ENCODE results near the gene SYT13.

The SYT13 gene

DNA sequence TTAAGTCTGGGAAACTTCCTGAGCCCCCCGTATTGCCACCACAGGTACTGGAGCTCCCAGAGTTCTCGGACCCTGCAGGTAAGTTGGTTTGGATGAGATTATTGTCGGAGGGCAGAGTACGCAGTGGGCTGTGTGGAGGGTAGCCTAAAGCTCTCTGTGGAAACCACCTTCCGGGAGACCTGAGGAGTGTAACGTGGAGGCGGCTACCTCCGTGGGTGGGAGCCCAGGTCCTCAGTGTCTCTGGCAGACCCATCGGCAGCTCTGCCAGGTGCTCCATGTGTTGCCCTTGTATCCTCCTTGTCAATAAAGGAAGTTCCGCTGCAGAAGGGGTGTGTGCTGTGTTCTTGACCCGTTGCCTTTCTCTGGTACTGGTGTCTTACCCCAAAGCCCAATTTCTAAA lies 61.4 kb downstream of the SYT13 start:
- DNase-seq: no peak

DNA sequence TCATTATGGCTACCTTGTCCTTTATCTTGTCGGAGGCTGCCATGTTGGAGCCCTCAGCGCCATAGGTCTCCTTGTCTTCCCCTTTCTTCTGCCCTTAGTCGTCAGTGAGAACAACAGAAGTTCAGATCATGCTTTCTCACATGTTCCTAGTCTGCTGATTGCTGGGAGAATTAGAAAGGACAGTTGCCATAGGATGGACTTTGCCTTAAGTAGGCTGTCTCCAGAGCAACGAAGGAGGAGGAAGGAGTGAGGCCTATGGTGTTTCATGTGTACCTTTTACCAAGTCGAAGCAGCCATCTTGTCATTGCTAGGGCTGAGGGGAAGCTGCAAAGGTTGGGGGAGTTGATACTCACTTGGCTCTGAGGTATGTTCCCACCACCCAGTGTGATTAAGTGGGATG lies 62.6 kb downstream of the SYT13 start:
- no peak for DNase-seq

DNA sequence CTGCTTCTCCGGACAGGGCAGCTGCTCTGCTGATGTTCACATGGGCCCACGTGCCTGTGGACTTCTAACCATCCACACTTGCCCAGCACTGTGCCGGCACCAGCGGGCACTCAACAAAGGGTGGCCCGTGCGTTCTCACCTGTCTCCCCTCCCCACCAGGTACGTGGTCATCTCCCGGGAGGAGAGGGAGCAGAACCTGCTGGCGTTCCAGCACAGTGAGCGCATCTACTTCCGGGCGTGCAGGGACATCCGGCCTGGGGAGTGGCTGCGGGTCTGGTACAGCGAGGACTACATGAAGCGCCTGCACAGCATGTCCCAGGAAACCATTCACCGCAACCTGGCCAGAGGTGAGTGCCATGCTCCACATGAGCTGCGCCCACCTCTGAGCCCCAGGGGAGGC lies 66.7 kb downstream of the SYT13 start:
- DNase-seq: no peak

DNA sequence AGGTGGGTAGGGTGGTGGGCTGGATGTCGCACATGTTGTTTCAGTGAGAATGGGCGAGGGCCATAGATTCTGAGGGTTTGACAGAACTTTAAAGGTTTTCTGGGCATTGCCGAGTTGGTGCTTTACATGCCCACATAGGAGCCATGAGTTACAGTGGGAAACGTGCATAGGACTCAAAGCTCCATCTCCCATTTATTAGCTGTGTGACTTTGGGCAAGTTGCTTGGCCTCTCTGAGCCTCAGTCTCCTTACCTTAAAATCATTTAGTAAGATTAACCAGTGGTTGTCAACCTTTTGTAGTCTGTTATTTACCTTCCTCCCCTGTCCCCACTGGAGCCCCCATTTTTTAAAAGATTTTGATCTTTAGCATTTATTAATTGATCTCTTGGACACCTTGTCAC lies 67.4 kb downstream of the SYT13 start:
- DNase-seq: no peak

DNA sequence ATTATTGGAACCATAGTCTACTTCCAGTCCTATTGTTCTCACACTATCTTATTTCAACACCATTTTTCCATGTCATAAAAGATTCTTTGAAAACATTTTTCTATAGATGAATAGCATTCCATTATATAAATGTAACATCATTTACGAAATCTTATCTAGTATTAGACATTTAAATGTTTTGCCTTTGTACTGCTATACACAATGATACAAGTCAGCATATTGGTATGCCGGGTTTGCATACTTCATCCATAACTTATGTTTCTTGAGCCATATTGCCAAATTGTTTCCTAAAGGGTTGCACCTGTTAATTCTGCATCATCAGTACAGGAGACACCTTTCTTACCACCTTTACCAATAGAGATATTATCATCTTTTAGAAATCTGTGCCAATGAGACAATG lies 68.2 kb downstream of the SYT13 start:
- DNase-seq: no peak

DNA sequence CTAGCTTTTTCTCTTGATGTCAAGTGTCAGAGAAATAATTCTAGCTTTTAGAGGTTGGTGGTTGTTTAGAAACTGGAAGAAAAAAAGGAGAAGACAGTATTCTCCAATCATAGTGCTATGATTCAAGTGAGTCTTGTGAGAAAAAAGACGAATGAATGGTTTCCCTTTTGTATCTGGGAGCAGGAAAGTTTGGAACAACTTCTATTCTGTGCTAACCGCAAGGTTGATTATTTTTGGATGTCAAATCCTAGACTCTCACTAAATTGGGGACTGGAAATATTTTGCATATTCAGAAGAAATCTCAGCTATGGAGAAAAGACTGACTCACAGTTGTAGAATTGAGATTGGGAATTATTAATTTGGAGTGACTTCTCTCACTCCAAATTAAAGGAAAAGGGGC lies 69.2 kb downstream of the SYT13 start:
- no peak for DNase-seq

GRCh38 chr11:45216031-45216430 lies 70.1 kb downstream of the SYT13 start:
- DNase-seq: no peak

DNA sequence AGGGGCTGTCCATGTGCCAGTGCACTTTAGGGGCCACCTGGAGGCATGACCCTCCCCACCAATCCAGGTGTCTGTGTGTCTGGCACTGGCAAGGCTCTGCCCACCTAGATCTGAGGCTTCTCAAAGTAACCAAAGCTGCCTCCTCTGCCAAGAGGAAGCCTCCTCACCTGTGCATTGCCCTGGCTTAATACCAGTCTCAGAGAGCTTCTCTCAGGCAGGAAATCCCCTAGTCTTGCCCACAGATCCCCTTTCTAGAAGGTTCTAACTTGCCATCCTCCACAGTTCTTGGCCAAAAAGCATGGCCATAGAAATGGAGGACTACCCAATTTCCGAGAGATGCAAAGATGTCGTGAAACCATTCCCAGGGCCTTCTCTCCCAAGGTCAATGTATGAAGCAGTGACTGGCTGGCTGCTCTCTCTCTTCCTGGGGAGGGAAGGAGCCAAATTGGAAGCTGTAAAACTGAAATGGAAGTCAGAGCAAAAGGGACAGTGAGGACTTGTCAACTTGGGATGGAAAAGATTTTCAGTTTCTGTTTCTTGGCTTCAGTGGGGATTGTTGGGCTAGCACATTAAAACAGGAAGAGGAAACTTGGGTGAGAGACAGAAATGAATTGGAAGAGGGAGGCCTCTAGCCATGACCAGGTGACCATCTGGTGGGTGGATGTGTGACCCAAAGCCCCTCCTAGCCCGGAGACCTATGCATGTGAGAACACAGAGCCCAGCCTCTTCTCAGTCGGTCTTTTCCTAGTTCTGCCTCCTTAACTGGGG lies 70.9 kb downstream of the SYT13 start:
- DNase-seq: no peak

DNA sequence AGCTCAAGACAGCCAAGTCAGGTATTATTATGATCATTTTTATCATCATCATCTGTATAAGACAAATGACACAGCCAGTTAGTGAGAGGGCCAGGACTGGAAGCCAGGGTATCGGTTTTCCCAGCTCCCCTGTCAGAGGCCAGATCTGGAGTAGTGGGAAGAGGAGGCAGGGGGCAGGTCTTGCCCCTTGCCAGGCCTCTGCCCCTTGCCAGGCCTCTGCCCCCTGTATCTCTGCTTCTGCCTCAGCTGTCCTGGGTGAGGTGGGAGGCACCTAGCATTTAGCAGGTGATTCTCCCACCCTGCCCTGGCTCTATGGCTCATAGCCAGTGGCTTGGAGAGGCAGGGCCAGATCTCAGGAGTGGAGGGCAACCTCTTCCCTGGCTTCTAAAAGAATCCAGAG lies 72.4 kb downstream of the SYT13 start:
- DNase-seq: no peak

GRCh38 chr11:45213316-45213665 lies 72.8 kb downstream of the SYT13 start:
- no peak for DNase-seq

GRCh38 chr11:45212566-45213315 lies 73.4 kb downstream of the SYT13 start:
- DNase-seq: no peak

- no peak for DNase-seq
These were observed 74.4 kb downstream of the SYT13 start for GRCh38 chr11:45211732-45212131.

DNA sequence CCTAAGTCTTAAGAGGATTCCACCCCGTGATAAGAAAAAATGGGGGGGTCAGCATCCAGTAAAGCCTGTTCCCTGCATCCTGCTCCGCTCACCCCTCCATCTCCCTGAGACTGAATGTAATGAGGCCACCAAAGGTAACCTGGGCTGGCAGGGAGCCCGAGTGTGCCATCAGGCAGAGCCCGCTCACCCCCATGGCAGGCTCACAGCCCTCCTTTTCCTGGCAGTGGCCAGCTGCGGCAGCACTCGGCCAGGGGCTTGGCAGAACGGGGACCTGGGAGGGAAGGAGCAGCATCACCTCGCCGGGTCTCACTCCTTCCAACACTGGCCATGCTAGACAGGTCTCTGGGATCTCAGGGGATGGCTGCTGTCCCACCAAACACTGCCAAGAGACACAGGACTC lies 75.3 kb downstream of the SYT13 start:
- DNase-seq: no peak

- peak in 50 of 56 donors; percentile 9 to 76 (median 44) for DNase-seq
These were observed 76.0 kb downstream of the SYT13 start for GRCh38 chr11:45209891-45210699.

DNA sequence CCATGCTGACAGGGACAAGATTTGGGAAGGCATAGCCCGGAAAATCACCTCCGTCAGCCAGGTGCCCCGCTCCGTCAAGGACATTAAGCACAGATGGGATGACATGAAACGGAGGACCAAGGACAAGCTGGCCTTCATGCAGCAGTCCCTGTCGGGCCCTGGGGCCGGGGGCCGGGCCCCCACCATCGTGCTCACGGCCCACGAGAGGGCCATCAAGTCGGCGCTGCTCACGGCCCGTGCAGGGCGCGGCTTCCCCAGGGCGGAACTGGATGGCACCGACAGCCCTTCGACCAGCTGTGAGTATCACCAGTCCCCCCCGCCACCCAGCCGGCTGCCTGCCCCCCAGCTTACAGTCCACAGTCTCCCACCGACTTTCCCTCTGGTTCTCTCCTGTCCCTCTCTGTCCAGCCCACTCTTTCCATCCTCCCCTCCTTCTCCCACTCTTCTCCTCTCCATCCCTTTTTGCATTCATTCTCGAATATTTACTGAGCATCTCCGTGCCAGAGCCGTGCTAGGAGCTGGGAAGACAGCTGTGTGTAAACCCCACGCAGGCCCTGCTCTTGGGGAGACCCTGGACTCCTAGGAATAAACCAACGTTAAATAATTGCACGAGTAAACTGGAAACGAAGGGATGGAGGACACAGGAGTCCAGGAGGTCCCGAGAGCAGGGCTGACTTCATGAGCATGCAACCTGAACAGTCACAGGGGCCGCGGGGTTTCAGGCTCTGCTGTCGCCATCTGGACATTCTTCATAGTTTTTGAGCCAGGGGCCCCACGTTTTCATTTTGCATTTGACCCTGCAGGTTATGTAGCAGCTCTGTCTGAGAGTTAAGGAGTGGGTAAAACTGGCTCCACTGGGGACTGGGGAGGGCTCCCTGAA lies 76.9 kb downstream of the SYT13 start:
- no peak for DNase-seq

GRCh38 chr11:45208135-45208534 lies 78.0 kb downstream of the SYT13 start:
- DNase-seq: no peak

DNA sequence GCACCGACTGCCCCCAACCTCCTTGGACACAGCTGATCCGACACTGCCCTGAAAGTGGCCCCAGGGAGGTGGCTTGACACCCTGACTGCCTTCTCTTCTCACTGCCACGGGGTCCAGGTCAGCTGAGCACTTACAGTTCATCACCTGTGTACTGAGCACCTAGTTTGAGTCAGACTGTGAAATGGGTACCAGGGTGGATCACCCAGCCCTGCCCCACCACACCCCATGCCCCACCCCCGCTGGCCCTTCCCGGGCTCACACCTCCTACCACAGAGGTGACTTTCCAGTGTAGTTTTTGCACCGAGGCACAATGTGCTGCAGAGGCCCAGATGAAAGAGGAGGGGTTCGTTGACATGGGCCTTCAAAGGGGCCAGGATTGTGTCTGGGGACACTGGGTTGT lies 80.2 kb downstream of the SYT13 start:
- no peak for DNase-seq

DNA sequence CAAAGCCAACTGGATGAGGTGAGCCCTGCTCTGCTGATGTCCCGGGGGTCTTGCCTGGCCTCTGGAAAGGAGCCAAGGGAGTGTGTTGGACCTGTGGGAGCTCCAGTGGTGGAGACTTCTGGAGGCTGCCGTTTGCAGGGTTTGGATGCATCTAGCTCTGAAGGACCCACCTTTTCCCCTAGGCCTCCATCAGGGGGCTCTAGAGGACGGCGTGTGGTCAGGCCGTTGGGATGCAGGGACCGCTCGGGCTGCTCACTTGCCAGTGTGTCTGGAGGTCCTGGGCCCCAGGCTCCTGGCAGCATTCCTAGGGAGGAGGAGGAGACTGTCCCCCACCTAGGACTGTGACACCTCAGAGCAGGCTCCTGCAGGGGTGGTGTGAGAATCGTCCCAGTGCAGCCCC lies 81.4 kb downstream of the SYT13 start:
- no peak for DNase-seq

DNA sequence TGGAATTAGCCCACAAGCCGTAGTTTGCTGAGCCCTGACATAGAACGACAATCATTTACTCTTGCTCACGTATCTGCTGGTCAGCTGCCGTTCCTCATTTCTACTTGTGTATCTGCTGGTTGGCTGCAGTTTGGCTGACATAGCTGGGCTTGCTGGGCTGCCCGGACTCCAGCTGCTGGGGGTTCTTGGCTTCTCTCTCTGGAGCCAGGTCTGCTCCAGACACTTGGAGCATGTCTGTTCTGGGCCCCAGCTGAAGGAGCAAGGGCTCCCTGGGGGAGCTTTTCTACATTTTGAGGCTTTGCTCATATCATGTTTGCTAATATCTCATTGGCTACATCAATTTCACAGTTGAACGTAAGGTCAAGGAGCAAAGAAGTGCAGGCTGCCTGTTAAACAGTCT lies 92.4 kb downstream of the SYT13 start:
- DNase-seq: no peak
